GM10266 (cell line): ENCODE results near the gene RPTOR.

ENCODE experiments used
- DNase-seq: peaks from one replicate; pipeline ENCODE4 v3.0.0; 2012; ENCODE audit errors: extremely low spot score
- TF ChIP-seq, protein P1 (sequence below): IDR thresholded peaks from 2 replicates; pipeline ENCODE4 v1.5.1; 2012; ENCODE audit warnings: mild to moderate bottlenecking, low read depth; ENCODE audit not compliant: control insufficient read depth, insufficient read depth; ENCODE audit errors: missing control alignments

Gene RPTOR

DNA sequence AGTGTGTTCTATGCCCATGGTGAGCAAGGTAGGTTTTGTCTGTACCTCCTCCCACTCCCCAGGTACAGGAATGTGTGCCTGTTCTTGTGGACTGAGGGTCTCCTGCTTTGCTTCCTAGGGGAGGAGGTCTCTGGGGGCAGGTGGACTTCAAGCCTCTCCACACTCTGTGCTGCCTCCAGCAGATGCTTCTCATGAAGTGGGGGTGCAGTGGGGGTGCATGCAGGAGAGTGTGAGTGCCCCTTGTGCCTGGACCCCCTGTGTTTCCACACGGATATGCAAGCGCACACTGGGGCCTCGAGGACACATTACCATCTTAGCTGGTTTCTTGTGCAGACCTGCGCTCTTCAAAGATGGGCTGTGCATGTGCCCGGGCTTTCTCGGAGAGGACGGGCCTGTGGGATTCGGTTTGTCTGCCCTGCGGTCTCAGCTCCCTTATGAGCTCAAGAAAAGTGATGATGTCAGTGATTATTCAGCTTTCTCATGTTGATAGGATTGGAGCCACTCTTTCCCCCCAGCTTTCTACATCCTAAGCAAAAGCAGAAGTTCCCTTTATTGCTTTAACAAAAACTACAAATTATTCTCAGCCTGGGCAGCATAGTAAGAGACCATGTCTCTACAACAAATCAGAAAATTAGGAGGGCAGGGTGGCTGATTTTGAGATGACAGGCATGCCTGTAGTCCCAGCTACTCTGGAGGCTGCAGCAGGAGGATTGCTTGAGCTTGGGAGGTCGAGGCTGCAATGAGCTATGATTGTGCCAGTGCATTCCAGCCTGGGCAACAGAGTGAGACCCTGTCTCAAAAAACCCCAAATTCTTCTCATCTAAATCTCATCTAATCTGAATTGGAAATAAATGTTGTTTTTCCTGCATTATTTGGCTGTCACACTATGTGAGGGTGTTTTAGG, 86.8 kb downstream of the RPTOR start:
- DNase-seq = no peak
- TF ChIP-seq, protein P1, sequence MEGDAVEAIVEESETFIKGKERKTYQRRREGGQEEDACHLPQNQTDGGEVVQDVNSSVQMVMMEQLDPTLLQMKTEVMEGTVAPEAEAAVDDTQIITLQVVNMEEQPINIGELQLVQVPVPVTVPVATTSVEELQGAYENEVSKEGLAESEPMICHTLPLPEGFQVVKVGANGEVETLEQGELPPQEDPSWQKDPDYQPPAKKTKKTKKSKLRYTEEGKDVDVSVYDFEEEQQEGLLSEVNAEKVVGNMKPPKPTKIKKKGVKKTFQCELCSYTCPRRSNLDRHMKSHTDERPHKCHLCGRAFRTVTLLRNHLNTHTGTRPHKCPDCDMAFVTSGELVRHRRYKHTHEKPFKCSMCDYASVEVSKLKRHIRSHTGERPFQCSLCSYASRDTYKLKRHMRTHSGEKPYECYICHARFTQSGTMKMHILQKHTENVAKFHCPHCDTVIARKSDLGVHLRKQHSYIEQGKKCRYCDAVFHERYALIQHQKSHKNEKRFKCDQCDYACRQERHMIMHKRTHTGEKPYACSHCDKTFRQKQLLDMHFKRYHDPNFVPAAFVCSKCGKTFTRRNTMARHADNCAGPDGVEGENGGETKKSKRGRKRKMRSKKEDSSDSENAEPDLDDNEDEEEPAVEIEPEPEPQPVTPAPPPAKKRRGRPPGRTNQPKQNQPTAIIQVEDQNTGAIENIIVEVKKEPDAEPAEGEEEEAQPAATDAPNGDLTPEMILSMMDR = no peak

DNA sequence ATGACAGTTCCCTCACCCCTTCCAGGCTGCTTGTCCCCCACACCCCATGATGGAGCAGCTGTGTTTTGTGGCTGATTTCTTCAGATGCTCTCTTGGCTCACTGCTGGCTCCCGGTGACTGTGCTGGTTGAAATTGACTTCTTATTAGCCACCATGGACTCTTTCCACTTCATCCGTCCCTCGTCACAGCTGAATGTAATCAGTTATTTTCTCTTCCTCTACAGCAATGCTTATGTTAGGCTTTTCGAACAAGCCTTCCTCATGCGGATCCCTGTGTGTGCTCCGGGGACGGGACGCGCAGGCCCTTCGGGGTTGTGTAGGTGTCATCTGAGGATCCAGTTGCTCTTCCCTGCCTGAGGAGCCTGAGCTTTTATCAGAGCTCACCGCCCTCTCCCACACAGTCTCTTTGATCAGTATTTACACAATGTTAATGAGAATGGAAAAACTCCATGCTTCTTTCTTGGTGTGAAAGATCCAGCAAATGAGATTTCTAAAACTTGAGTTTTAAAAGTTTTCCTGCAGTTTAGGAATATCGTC, 87.5 kb downstream of the RPTOR start:
- TF ChIP-seq, protein P1 = no peak
- DNase-seq = no peak

DNA sequence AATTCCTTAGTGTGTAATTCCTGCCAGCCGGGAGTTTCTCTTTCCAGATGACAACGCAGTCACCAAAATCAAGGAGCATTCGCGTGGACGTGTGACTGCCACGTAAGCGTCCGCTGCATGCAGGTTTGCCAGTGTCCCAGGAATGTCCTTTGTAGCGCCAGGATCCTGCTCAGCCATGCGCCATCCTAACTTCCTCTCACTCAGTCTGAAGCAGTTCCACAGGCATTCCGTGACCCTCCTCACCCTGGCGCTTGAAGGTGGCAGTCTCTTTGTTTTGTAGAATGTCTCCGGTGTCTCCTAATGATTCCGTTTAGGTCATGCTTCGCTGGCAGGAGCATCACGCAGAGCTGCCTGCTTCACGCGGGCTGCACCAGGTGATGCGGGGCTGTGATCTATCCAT, 88.6 kb downstream of the RPTOR start:
- TF ChIP-seq, protein P1 = no peak
- DNase-seq = no peak

DNA sequence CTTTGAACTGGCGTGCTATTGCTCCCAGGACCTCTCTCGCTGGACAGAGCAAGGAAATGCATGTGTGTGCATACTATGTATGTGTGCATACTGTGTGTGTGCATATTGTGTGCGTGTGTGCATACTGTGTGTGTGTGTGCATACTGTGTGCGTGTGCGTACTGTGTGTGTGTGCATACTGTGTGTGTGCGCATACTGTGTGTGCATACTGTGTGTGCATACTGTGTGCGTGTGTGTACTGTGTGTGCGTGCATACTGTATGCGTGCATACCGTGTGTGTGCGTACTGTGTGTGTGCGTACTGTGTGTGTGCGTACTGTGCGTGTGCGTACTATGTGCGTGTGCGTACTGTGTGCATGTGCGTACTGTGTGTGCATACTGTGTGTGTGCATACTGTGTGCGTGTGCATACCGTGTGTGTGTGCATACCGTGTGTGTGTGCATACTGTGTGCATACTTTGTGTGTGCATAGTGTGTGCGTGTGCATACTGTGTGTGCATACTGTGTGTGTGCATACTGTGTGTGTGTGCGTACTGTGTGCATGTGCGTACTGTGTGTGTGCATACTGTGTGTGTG, 89.4 kb downstream of the RPTOR start:
- DNase-seq = no peak
- TF ChIP-seq, protein P1 = no peak

DNA sequence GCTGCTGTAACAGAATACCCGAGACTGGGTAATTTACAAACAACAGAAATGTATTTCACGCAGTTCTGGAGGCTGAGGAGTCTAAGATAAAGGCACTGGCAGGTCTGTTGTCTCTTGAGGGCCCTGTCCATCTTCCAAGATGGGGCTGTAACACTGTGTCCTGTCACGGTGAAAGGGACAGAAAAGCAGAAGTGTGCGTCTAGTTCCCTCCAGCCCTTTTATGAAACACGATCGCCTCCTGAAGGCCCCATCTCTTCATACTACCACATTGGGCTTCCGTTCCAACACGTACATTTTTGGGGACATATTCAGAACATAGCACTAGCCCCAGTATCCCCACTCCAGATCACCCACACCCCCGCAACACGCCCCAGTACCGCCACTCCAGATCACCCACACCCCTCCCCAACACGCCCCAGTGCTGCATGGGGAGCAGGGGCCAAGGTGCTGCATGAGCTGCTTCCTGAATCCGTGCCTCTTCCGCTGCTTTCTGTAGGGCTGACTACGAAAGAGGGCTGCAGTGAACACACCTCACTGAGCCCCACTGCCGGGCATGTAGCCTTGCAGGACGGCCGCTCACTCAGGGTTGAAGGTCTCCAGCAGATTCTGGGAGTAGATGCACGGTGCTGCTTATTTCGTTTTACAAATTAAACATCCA, 91.9 kb downstream of the RPTOR start:
- DNase-seq = no peak

DNA sequence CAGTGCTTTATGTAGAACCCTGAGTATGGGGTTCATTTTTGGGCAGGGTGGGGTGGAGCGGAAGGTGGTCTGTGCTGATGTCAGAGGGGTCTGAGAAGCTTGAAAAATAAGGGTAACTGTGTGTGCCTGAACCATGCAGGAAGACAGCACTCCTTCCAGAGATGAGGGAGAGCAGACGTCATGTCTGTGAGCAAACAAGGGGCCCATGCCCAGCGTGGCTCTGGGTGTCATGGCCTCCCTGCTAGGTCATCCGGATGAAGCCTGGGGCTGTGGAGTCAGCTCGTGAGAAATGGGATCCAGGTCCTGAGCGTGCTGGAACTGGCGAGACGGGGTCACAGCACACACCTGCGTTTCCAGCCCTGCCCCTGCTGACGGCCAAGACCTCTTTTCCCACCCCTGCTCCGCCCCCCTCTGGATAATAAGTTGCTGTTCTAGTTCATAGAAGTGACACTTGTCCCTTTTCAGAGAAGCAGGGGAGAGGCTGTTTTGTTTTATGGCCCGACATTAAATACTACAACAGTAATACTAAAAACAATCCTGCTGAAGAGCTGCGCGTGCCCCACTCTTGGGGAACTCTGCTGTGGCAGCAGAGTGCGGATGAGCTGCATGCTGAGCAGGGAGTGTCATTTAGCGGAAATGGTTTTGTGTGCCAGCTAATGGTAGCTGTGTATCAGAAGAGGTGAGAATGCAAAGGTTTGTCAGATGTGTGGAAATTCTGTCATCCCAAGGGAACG, 92.6 kb downstream of the RPTOR start:
- DNase-seq = no peak
- TF ChIP-seq, protein P1 = no peak

More for the DNA sequence above, 91.9 kb downstream of the RPTOR start:
- TF ChIP-seq, protein P1 = no peak
